H1 (cell line): ENCODE measurements around the gene LCE3E. TPM values are rescaled to one million over a fixed set of nuclear protein-coding genes. Genes with fewer than 3 reads are reported as not detected.

Experiments used
- ASH2L ChIP-seq: fragments of 200-600, 300-600 bp; sonication (generic); IDR thresholded peaks from one replicate; pipeline ENCODE4 v1.7.1; 2017; ENCODE audit warnings: low read length
- CHD7 ChIP-seq: fragments of 300-600 bp; sonication (generic); IDR thresholded peaks from 2 replicates; pipeline ENCODE4 v1.7.1; 2012; ENCODE audit warnings: low read length, moderate library complexity, mild to moderate bottlenecking, inconsistent platforms; ENCODE audit not compliant: insufficient replicate concordance
- KDM5A ChIP-seq: fragments of 200-600 bp; IDR thresholded peaks from 2 replicates; pipeline ENCODE4 v1.7.1; 2012; ENCODE audit warnings: mild to moderate bottlenecking, low read length, inconsistent platforms, mixed read lengths
- polyA plus RNA-seq, 7 experiments: library from polyadenylated mRNA; depleted of rRNA in 3 of 7; stranded (reverse) in 5 of 7; unstranded in 2 of 7; fragments of >200 nt in 5 of 7; fragments of 200-250 nt in 2 of 7; gene quantifications; 1 replicate in 5 of 7; 2 replicates in 1 of 7; 4 replicates in 1 of 7; pipeline versions ENCODE4 v1.2.1 to v1.2.3, GENCODE V29; 2011 to 2013; ENCODE audit warnings: missing spikeins in 2 of 7, mixed read lengths in 2 of 7
- total RNA-seq: library from RNA; stranded (reverse); fragmentation: NEBNext Ultra II Directional; extraction: Animal tissue kit (Norgen Biotek cat#: 25700); gene quantifications from 2 replicates; pipeline ENCODE4 v1.2.1, GENCODE V29; 2021

Gene LCE3E
- total and polyA plus RNA-seq, 2 of the 8 experiments (the other 6 are each of a cell fraction or from before 2014, with no cell fraction given), result not detected

- TF ChIP-seq CHD7 (no peak), ASH2L (no peak), KDM5A (no peak)
Measured at GRCh38 chr1:152580433-152580832, 13.9 kb upstream of the LCE3E start, which contains the start of gene LCE3D (continued).
